HG02970 (cell line): ENCODE results near the gene NPHS1.
"Not testable (repeated sequence)": the region's sequence is repeated elsewhere in the genome, so short reads cannot be mapped to it uniquely, and the experiment has no call there.

Experiments used
- ATAC-seq: cut with Tn5 transposase; IDR thresholded peaks from one replicate; pipeline ENCODE4 v1.9.1; 2021; ENCODE audit warnings: mild to moderate bottlenecking, moderate library complexity, moderate number of reproducible peaks; ENCODE audit not compliant: unreplicated experiment, low FRiP score

NPHS1 gene

DNA sequence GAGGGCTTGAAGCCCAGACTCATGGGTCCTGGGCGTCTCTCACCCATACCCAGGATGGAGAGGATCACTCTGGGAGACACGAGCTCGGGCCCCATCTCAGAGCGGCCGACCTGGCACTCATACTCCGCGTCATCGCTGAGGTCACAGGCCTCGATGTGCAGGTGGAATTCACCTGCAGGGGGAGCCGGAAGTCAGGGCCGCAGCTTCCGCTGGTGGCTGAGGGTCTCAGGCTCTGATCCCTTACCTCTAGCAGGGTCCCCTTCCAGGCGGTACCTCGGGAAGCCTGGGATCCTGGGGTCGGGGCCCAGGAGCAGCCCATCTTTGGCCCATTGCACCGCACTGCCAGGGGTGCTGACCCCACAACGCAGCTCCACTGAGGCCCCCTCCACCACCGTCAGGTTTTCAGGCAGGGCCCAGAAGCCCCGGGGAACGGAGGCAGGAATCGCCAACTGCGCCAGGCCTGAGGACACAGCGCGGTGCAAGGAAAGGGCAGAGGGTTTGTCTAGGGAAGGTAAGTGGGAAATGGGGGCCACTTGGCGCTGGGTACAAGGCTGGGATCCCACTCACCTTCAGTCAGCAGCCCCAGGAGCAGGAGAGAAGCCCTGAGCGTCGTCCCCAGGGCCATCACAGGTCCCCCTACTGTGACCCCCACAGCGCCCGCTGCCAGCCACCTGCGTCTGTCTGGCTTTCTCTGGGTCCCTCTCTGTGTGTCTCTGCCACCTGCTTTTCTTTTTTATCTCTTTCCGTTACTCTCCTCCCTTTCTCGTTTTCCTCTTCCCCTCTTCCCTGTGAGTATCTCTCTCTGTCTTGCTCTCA is 883 bp downstream of the NPHS1 start:
- no peak for ATAC-seq

DNA sequence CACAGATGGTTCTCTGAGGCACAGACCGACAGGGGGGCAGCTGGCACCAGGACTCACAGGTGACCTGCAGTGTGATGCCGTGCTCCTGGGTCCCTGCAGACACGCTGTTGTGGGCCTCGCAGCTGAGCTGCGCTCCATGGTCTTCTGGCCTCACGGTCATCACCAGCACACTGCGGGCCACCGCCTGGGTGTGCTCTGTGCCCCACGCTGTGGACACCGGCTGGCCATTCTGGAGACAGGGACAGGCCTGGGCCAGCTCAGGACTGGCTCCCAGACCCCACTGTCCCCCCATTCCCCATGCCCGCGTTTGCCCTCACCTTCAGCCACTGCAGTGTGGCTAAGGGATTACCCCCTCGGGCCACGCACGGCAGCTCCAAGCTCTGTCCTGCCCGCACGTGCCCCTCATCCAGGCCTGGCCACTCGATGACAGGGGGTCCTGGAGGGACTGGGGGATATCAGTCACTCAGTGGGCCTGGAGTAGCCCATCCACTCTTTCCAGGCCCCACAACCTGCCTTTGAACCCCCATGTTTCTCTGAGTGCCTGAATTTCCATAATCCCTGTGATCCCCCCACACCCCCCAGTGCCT is 3.3 kb downstream of the NPHS1 start:
- no peak for ATAC-seq

DNA sequence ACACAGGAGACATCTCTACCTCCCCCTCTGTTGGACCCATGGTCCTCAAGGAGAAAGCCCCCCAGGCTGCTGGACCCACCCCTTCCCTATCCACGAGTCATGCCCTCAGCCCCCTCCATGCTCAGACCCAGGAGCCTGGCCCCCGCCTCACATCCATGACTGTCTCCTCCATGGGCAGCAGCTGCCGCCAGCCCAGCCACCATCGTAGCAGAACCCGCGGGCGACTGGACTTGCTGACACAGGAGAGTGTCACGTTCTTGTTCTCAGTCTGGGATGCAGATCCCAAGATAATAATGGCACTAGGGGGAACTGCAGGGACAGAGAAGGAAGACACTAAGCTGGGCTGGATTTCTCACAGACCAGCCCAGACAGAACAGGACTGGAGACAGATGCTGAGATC is 3.8 kb downstream of the NPHS1 start:
- no peak for ATAC-seq

GRCh38 chr19:35847911-35848310 is 4.4 kb downstream of the NPHS1 start:
- ATAC-seq, result no peak

DNA sequence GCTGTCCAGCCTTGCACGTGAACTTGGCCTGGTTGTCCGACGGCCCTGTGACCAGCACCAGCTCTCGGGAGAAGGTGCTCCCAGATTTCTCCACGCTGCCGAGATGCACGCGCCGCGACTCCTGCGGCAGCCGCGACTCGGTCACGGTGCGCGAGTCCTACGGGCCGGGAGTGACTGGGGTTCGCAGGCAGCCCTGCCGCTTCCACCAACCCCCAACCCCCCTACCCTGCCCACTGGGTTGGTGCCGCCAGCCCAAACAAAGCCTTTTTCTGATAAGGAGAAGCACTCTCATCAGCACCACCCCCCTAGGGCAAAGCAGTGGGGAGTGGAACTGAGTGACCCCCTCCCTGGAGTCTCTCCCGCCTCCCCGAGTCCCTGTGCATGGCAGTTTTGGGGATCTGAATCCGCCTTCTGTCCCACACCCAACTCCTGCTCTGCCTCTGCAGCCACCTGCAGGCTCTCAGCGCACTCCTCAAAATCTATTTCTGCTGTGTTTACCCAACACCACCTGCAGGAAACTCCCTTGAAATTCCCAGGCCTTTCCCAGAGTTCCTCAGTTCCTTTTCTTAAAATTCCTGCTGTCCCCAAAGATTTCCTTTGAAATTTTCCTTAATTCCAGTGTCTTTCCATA is 6.2 kb downstream of the NPHS1 start:
- ATAC-seq, result no peak

DNA sequence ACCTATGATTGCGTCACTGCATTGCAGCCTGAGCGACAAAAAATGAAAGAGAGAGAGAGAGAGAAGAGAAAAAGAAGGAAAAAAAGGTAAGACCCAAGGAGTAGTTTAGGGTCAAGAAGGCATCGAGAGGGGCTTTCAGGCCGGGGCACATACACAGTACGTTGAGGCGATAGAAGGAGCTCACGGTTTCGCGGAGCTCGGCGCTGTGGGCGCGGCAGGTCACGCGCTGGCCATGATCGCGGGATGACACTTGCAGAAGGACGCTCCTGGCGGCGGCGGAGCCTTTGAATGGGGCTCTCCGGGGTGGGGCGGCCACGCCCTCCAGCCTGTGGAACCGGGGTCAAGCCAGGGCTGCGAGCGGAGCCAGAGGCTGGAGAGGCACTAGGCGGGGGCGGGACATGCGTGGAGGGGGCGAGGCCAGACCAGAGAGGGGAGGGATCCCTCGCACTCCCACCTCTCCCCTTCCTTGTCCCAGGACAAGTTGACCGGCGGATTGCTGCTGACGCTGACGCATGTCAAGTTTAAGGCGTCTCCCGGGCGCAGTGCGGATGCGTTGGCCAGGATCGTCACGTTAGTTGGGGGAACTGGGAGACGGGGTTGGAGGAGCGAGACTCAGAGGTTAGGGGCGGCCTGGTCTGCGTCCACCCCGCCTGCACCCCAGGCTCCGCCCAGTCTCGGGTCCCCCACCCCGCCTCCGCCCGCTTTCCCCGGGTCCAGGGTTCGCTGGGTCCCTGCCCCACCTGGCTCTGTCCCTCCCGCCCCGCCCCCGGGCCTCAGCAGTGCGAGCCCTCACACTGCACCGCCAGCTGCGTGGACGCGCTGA is 6.9 kb downstream of the NPHS1 start:
- no peak for ATAC-seq

- no peak for ATAC-seq
These were observed 7.7 kb downstream of the NPHS1 start for GRCh38 chr19:35844482-35845214.

DNA sequence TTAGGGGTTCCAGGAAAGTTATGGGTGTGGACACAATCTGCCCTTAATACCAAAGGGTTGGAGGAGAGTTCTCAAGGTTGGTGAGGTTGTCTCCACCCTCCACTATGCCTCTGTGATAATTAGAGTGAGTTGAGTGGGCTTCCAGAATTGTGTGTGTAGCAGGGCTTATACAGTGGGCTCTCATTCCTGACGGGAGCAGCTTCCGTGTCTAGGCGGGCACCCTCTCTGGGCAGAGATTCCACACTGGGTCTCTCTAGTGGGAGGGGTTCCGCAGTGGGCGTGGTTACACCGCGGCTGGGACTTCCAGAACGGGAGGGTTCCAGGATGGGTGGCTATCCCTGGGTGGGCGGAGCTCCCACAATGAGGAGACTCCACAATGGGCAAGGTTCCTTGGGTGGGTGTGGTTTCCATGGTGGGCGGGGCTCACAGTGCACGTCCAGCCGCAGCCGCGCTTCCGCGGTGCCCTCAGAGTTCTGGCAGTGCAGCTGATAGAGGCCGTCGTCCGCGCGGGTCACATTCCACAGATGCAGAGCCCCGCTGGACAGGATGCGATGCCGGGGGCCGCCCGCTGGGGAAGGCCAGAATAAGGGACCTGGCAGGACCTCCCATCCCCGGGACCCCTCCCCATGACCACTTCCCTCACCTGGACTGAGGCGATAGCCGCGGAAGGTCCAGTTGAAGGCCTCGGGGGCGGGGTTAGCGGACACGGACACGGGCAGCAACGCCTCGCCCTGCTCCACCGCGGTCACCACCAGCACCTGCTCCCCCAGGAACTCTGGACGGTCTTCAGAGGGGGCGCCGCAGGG is 8.4 kb downstream of the NPHS1 start:
- no peak for ATAC-seq

DNA sequence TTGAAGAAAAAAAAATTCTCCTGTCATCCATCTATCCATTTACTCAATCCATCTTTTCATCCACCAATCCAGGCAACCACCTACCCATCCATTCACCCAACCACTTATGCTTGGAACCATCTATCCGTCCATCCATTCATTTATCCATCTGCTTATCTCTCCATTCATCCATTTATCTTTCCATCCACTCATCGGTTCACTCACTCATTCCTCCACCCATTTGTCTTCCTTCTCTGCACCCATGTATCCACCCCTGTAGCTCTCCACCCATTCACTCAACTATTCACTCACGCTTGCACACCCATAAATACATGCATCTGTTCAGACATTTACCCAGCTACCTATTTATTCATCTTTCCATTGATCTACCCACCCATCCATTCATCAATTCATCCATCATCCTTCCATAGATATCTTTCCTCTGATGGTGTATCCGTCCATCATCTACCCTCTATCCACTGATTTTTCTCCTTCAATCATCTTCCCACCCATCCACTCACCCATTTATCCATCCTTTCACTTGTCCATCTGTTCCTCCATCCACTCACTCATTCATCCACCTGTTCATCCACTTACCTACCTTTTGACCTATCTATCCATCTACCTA is 9.5 kb downstream of the NPHS1 start:
- no peak for ATAC-seq

DNA sequence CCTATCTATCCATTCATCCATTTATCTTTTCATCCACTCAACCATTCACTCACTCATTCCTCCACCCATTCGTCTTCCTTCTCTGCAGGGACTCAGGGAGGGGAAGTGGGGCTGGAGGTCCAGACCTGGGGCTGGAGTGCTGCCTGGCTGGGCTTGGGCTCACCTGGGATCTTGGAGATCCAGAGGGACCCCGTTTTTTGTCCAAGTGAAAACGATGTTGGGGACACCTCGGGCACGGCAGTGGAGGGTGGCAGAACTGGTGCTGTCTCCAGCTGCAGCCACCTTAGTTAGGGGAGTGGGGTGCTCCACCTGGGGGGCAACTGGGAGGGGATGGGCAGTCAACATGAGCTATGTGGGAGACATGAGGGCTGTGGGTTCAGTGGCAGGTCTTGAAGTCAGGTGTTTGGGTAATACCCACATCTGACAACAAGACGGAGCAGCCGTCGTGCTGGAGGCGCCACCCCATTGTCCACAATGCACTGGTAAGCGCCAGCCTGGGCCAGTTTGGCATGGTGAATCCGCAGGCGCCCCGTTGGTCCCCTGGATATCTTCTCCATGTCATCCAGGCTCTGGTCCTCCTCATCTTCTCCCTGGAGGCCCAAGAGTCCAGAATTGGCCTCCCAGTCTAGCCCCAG is 10.2 kb downstream of the NPHS1 start:
- no peak for ATAC-seq

DNA sequence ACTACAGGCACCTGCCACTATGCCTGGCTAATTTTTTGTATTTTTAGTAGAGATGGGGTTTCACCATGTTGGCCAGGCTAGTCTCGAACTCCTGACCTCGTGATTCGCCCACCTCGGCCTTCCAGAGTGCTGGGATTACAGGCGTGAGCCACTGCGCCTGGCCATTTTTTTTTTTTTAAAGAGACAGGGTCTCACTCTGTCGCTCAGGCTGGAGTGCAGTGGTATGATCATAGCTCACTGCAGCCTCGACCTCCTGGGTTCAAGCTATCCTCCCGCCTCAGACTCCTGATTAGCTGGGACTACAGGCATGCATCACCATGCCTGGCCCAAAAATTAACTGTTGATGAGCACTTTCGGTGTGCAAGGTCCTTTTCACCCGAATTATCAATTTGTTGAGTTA is 16.2 kb downstream of the NPHS1 start:
- ATAC-seq, result not testable (repeated sequence)

DNA sequence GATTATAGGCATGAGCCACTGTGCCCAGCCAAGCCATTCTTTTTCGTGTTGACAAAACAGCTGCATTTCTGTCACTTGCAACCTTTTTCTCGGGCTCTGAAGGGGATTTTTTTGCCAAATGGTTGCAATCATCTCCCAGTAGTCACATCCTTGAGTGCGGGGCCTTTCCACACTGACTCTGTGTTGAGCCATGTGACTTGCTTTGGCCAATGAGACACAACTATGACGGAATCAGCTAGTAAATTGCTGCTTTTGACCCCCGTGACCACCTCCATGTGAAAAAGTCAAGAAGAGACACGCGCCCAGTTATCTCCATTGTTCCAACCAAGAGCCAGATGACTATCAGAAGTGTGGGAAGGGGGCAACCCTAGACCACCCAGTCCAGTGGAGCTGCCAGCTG is 18.3 kb downstream of the NPHS1 start:
- no peak for ATAC-seq

- no peak for ATAC-seq
These were observed 20.2 kb downstream of the NPHS1 start for GRCh38 chr19:35832054-35832453.

DNA sequence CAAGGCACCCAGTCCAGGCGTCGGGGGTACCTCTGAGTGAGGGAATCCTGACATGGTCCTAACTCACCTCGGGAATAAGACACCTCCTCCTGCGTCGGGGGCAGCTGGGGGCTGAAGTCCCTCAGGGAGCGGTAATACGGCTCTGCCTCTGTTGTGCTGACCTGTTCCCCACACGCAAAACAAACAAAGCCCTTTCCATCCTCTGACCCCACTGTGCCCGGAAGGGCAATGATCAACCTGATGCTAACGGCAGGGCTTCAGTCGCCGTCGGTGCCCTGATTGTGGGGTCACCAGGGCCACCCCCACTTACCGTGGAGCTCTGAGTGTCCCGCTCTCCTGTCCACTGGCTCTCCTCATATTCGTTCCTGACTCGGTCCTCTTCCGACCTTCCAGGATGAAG is 21.3 kb downstream of the NPHS1 start:
- ATAC-seq, result no peak

GRCh38 chr19:35828692-35829301 is 23.5 kb downstream of the NPHS1 start:
- no peak for ATAC-seq

DNA sequence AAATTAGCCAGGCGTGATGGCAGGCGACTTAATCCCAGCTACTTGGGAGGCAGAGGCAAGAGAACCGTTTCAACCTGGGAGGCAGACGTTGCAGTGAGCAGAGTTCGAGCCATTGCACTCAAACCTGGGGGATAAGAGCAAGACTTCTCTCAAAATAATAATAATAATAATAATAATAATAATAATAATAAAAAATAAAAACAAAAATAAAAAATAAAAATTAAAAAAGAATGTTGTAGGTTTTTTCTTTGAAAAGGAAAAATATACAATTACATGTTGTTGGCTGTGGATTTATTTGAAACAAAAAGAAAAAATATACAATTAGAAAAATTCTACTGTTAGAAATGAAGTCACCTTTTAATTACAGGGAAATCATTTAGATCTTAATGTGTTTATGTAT is 28.2 kb downstream of the NPHS1 start:
- ATAC-seq, result no peak

DNA sequence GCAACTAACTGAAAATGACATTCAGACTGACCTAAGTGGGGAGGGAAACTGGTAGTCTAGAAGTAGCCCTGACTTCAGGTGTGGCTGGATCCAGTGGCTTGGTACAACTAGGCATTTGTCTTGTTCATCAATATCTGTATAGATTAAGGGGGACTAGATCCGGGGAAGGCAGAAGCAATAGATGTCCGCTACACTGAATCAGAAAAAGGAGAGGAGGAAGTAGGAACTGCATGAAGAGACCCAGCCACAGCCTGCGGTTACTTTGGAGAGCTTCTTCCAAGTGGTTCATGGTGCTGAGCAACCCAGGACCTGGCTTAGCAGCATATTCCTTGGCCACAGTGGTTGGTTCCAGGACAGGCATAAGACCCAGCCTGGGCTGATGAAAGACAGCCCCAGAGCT is 29.7 kb downstream of the NPHS1 start:
- no peak for ATAC-seq

DNA sequence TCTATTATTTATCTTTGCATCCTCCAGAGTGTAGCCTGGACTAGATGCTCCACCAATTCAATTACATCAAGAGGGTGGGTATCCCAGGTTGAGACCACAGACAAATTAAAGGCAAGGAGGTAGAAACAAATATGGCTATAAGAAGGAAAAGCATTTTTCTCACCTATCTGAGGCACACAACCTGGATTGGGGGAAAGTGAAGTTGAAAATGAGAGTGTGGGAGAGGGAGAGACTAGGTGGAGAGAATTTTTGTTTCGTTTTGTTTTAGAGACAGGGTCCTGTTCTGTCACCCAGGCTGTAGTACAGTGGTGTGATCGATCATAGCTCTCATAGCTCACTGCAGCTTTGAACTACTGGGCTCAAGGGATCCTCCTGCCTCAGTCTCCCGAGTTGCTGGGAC is 33.9 kb downstream of the NPHS1 start:
- ATAC-seq, result no peak
